HG02943 (cell line): ENCODE data around the gene ANKRD33B.
"Not testable (repeated sequence)": the region's sequence is repeated elsewhere in the genome, so short reads cannot be mapped to it uniquely, and the experiment has no call there.

Source experiments
- ATAC-seq: cut with Tn5 transposase; IDR thresholded peaks from one replicate; pipeline ENCODE4 v1.9.1; 2021; ENCODE audit warnings: mild to moderate bottlenecking, low read depth, moderate library complexity; ENCODE audit not compliant: unreplicated experiment

Gene ANKRD33B

DNA sequence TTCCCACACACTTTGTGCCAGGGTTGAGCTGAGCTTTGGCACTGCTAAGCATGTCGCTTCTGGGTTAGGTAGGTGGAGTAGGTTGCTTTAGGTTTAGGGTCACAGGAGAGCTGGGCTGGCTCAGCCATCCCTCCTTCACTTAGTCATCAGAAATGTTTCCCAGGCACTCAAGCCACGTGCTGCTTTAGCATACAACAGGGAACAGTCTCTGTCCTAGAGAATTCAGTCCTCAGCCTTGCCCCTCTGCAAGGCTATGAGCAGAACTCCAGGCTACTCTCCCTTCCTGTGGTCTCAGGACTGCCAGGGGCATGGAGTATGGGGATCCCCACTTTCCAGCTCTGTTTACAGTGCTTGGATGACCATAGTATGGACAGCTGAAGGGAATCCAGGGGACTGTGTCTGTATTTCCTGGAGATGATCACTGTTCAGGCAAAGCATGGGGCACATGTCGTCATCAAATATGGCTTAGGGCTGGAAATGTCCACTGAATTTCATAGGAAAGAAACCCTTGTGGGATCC is 7.5 kb upstream of the ANKRD33B start:
- no peak for ATAC-seq

DNA sequence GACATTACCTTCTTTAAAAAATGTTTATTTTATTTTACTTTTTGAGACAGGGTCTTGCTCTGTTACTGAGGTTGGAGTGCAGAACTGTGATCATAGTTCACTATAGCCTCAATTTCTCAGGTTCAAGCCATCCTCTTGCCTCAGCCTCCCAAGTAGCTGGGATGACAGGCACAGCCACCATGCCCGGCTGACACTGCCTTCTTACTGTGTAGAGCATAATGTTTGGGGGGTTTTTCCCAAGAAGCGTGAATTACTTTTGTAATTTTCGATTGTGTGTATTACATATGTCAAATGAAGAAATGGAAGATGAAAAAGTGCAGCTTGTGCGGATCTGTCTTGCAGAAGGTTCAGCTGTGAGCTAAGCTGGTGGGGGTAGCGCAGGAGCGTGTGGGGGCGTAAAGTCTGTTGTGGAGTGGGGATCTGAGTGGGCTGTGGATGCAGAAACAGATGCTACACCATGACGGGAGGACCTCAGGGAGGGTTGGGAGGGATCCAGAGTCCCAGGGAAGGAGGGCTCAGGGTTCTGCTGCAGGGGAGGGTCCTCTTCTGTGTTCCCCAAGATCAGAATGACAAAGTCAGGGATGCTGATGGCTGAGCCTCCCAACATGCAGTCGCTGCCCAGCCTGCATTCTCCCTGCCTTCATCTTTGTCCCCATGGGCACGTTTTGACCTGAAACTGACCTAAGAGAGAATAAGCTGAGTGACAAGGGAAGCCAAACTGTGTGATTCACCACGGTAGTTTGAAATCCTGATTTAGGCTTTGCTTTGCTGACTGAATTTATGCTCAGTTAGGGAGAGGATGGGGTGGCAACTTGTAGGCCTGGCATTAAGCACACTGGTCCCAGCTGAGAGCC is 6.8 kb upstream of the ANKRD33B start:
- ATAC-seq, result no peak

DNA sequence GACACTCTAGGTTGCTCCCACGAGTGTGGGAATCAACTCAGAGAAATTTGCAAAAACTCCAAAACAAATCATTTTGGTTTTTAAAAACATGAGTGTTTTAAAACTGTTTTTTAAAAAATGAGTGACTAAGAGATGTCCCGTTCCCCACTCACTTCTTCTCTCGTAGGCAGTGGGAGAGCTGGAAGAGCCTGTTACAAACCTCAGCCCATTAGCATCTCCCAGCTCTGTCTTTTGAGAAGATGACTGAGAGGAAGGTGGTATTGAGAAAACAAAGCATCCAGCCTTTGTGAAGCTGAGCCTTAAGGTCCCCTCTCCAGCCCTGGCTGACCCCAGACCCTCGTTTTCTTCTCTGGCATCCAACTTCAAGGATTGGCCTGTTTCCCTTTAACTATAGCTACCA is 4.7 kb upstream of the ANKRD33B start:
- no peak for ATAC-seq

DNA sequence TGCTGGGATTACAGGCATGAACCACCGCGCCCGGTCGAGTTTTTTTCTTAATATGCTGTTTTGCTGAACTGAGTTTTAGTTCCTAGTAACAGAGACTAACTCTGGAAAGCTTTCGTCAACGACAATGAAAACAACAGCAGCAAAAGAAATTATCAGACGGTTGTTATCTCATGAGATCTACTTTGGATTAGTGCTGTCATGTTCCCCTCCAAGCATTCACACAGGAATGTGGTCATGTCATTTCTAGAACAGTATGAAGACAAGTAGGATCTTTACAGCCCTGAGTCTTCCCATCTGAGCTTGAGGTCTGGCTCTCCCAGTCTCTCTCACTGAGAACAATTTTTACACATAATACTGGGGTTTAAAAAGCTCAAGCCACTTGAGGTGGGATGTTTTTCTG is 4.0 kb upstream of the ANKRD33B start:
- no peak for ATAC-seq

DNA sequence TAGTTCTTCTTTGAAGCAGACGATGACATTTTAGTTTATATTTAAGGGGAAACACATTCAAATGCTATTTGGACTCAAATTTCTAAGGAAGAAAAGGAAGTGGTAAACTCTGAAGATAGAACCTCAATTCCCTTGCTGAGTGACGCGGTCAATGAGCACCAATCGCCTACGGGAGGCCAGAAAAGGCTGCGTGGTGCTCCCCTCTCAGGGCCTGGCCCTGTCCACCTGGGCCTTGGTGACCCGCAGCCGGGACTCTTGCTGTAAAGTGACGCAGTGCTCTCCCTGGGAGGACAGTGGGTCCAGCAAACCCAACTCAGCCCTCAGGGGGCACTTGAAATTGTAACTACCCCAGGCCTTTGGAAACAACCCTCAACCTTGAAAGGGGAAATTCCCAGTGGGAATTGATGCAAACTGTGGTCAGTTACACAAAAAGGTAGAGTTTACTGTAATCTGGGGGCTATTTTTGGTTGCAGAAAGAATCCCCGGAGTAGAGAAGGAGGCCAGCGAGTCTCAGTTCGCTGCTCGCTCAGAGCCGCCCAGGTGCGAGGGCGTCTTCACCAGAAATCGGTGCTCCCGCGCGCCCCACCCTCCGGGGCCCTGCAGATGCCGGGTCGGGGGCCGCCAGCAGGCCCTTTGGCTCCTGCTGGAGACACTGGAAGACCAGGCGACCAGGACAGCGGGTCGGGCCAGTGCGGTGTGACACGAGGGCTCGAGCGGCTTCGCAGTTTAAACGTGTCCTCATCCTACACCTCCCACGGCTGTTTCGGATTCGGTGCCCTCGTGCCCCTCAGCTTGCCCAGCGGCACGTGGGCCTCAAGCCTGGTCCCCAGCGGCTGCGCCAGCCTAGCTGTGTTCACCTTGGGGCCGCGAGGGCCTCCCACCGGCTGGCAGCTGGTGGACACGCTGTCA is 1.4 kb upstream of the ANKRD33B start:
- ATAC-seq, result no peak

DNA sequence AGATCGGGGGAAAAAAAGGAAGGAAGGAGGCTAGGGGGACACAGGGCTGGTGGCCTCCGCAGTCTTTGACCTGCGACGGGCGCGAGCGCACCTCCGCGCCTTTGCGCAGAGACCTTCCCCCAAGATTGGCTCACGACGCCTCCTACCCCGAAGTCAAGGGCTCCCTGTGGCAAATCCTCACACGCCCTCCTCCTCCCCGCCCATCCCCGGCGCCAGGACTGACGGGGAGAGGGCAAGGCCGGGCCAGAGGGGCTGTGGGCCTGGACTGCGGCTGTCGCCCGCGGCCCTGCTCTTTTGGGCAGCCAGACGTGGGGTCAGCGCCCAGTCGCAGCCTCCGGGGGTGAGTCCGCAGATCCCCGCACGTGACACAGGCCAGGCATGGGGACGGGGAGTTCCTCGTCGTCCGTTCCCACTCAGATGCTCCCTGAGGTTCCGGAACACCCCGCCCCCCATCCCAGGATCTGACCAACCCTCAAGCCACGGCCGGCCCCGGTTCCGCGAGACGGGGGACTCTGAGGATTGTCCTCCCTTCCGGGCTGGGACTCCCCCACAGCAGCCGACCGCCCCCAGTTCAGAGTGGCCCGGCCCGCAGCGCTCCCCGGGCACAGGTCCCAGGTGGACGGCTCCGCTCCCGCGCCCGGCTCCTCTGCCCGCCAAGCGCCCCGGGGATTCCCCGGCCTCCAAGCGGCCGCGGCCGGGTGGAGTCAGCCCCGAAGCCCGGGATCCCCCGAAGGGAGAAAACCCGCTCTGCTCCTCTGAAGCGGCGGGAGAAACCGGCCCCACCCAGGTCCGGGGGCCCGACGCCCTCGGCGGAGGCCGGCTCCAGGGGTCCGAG is 543 bp upstream of the ANKRD33B start:
- ATAC-seq, result peak; percentile 29

DNA sequence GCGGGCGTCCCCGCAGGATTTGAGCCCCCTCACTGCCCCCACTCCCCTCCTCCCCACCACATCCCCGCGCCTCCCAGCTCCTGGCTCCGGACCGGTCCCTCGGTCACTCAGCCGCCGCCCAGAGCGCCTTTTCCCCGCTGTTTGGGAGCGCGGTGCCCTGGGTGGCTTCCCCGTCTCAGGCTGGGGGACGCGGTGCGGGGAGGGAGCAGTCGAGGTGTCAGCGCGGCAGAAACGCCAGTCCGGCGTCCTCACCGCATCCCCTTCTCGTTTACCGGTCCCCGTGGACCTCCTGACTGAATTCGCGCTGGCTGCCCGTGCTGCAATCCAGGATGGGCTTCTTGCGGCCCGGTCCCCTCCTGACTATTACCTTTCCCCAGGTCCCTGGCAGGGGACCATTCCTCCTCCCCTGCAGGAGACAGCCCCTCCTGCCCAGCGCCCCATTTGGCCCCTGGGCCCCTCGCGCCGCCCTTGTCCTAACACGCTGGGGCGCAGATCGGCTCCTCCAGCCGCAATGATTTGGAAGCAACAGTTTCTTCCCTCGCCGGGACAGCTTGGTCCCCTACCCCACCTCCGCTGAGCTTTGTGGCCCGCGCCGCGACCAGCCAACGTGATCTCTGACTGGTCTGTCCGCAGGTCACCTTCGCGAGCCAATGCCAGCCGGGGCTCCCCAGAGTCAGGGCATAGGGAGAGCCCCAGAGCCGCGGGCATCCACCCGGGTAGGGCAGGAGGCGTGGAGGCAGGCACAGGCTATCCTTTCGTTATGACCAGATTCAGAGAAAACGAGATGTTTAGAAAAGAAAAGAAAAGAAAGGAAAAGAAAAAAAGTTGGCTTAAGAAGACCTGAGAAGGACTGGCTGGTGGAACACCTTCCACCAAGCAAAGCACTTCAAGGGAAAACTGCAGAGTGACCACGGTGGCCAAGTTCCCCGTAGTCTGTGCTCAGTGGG is 1.2 kb downstream of the ANKRD33B start:
- ATAC-seq, result no peak

DNA sequence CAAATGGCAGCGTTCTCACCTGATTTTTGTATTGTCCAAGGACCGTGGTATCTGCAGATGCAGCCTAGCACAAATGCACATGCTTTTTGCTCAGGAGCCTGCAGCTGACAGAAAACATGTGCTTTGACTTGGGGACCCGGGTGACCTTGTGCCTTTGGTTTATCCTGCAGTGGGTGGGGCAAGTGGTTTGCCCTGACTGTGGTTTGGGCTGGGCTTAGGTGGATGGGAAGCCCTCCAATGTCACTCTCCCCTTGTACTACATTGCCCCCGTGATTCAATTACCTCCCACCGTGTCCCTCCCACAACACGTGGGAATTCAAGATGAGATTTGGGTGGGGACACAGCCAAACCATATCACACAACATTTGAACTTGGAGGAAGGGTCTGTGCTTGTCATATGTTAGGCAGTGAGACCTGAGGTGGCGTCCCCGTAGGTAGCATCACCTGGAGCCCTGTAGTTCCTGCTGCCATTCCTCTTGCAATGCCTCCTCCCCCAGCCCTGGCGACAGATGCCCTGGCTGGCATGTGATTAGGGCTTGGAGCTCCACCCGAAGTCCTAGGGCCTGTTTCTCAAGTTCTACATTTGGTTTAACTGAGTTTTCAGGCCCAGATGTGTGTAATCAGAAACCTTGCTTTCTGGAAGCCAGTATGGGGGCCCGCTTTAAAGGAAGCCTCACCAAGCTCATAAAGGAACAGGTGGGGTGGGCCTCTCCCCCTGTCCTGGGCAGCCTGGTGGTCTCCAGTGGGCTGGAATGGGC is 2.1 kb downstream of the ANKRD33B start:
- no peak for ATAC-seq

DNA sequence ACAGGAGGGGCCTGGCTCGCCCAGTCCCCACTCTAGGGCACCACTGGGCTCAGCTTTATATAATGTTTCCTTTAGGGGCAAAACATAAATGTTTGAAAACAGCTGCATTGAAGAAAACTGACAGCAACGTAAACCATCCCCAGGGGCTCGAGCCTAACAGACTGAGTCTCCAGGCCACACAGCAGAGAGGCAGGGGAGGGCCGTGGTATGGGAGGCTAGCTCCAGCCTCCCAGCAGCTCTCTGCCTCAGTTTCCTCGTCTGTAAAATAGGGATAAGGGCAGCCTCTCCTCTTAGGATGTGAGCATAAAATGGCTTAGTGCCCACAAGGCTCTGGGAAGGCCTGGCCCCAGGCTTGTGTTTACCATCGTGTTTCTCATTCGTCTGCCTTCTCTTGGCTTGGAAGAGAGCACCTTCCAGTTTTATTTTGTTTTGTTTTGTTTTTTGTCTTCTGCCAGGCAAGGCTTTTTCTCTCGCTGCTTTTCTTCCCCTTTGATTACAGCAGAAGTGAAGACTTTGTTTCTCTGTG is 2.7 kb downstream of the ANKRD33B start:
- ATAC-seq, result no peak

DNA sequence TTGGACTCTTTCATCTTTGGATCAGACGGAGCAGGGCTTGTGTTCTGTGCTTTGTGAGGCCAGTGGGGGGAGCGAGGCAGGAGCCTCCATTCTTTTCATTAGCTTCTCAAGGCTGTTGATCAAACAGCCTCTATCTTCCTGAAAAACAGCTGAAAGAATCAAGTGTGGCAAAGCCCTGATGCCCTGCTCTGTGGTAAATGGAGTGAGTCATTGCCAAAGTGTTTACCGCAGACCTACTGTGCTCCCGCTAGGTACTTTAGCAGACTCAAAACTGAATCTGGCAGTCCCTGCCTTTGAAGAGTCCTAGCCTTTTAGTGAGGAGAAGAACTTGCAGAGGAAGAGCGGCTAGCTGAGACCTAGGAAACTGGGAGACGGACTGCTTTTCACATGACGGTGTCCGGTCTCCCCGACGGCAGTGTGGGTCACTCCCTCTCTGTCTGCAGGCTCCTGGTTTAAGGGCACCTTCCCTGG is 3.3 kb downstream of the ANKRD33B start:
- no peak for ATAC-seq

DNA sequence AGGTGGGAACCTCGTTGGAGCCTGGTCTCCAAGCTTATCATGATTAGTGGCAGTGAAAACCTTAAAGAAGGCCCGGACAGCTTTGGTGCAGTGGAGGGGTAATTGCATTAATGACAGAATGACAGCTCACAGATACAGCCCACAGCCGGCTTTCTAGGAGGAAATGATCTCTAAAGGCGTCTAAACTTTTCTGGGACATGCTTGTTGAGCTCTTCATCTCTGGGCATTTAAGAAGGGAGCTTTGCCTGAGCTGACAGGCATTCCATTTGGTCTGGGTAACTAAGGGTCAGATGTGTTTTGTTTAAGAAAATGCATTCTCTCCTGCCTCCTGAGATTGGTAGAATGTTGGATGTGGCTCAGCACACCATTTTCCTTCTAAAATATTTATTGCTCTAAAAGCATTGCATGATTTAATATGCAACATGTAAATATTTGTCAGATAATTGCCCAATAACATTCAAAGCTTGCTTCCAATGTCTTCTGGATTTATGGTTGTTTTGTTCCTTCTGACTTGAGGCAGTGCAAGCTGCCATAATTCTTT is 4.0 kb downstream of the ANKRD33B start:
- no peak for ATAC-seq

DNA sequence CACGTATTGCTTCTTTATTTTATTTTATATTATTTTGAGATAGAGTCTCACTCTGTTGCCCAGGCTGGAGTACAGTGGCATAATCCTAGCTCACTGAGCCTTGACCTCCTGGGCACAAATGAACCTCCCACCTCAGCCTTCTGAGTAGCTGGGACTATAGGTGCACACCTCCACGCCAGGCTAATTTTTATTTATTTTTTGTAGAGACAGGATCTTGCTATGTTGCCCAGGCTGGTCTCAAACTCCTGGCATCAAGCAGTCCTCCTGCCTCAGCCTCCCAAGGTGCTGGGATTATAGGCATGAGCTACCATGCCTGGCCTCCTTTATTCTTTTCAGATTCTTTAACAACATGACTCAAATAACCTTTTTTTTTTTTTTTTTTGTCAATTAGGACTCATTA is 6.7 kb downstream of the ANKRD33B start:
- ATAC-seq, result not testable (repeated sequence)

DNA sequence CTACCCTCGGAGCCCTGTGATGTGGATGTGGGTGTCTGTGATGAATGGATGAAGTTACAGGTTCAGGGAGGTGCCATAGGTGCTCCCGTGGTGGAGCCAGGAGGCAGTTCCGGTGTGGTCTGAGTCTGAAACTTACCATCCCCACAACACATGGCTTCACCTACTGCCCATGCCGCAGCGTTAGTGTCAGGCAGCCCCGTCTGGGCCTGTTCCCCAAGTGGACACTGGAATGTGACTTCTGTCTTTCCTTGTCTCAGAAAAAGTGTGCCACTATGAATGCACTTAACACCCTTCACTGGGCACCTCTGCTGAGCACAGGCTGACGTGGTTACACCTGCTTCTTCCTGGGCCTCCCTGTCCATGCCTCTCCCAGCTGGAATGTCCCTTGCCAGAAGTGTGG is 8.6 kb downstream of the ANKRD33B start:
- no peak for ATAC-seq

DNA sequence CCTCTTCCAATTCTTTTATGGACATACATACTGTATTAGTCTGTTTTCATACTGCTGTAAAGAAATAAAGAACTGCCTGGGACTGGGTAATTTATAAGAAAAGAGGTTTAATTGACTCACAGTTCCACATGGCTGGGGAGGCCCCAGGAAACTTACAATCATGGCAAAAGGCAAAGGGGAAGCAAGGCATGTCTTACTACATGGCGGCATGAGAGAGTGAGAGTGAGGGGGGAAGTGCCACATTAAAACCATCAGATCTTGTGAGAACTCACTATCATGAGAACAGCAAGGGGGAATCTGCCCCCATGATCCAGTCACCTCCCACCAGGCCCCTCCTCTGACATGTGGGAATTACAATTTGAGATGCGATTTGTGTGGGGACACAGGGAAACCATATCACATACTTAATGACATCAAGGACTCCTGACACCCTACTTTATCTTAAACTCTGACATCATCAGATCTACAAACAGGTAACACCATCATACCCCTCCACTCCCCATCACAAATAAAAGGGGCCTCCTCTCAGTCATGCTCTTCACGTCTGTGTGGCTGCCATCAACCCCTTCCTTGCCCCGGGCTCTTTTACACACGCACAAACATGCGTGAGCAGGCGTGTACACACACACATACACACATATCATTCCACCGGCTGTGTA is 9.7 kb downstream of the ANKRD33B start:
- no peak for ATAC-seq

DNA sequence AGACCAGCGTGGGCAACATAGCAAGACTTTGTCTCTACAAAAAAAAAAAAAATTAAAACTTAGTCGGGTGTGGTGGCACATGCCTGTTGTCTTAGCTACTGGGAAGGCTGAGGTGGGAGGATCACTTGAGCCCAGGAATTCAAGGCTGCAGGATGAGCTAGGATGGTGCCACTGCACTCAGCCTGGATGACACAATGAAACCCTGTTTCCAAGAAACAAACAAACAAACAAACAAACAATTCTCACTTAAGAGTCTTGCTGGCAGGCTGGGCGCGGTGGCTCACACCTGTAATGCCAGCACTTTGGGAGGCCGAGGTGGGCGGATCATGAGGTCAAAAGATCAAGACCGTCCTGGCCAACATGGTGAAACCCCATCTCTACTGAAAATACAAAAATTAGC is 11.0 kb downstream of the ANKRD33B start:
- ATAC-seq, result not testable (repeated sequence)

DNA sequence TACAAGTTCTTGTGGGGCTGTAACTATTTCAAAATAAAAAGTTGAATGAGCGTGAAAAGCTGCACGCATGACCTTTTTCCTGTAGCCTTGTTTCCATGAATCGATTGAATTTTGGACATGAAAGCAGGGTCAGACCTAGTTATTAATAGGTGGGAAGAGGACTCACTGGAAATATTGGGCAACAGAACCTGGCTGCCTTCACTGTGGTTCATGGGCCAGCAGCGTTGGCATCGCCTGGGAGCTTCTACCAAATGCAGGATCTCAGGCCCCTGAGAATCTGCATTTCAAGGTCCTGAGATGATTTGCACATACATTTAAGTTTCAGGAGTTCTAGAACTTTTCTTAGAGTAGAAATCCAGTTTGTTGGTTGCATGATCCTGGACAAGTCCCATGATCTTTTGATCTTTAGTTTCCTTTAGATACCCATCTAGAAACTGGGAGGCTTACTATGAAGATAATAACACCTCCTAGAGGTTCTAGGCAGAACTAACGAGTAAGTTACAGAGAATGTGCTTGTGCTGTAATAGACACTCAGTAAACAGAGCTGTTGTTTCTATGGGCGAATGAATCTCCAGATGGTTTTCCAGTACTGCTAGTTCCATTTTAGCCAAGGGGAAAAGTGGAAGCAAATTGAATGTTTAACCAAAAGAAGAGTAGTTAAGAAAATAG is 12.4 kb downstream of the ANKRD33B start:
- no peak for ATAC-seq

DNA sequence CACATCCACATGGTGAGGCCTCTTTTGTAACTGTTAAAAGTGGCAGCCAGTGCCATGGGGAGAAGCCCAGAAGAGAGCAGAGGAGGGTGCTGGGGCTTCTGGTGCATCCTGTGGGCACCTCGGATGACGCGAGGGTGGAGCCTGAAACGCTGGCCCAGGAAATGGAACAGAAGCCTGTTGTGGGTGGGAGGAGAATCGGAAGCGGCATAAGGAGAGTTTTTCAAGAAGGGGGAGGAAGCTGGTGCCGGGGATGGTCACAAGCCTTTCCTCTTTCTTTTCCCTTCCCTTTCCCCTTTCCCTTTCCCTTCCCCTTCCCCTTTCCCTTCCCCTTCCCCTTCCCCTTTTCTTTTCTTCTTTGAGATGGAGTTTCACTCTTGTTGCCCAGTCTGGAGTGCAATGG is 12.9 kb downstream of the ANKRD33B start:
- ATAC-seq, result no peak
